Astrocyte (in vitro differentiated cells and primary cell): Measurements from ENCODE around the gene SAMD4A. TPM values are rescaled to one million over a fixed set of nuclear protein-coding genes. Genes with fewer than 3 reads are reported as not detected.

Experiments used
- DNase-seq: peaks from one replicate; pipeline ENCODE4 v3.0.0-alpha.2; 2010; ENCODE audit warnings: low read depth
- FAIRE-seq: peaks from 2 replicates; lab custom pipeline; 2011; peaks lifted over from hg19 to GRCh38; lab: Jason Lieb, UNC
- H2AFZ ChIP-seq: 2 replicates; pipeline ENCODE4 v1.6.0; 2012; ENCODE audit warnings: low read depth, low read length, inconsistent platforms
- H3K27ac ChIP-seq: 2 replicates; pipeline ENCODE4 v1.5.1; 2011; ENCODE audit warnings: low read depth, low read length, inconsistent platforms
- H3K27me3 ChIP-seq: 2 replicates; pipeline ENCODE4 v1.6.0; 2011; ENCODE audit warnings: low read length, inconsistent platforms; ENCODE audit not compliant: insufficient read depth
- H3K36me3 ChIP-seq: 2 replicates; pipeline ENCODE4 v1.5.1; 2011; ENCODE audit warnings: low read length, inconsistent platforms; ENCODE audit not compliant: insufficient read depth
- H3K4me1 ChIP-seq: 2 replicates; pipeline ENCODE4 v1.5.1; 2011; ENCODE audit warnings: low read length, inconsistent platforms; ENCODE audit not compliant: insufficient read depth
- H3K4me2 ChIP-seq: 2 replicates; pipeline ENCODE4 v1.6.0; 2012; ENCODE audit warnings: low read length, inconsistent platforms
- H3K4me3 ChIP-seq: 2 replicates; pipeline ENCODE4 v1.5.1; 2011; ENCODE audit warnings: low read depth, mild to moderate bottlenecking, low read length, inconsistent platforms; ENCODE audit not compliant: insufficient read depth
- H3K79me2 ChIP-seq: 2 replicates; pipeline ENCODE4 v1.6.0; 2012; ENCODE audit warnings: mild to moderate bottlenecking, low read length, inconsistent platforms; ENCODE audit not compliant: insufficient read depth
- H3K9ac ChIP-seq: 2 replicates; pipeline ENCODE4 v1.6.0; 2012; ENCODE audit warnings: mild to moderate bottlenecking, low read length, inconsistent platforms
- H3K9me3 ChIP-seq: 2 replicates; pipeline ENCODE4 v1.5.1; 2012; ENCODE audit warnings: low read depth, mild to moderate bottlenecking, low read length, inconsistent platforms; ENCODE audit not compliant: insufficient read depth
- H4K20me1 ChIP-seq: 2 replicates; pipeline ENCODE4 v1.6.0; 2012; ENCODE audit warnings: low read length, inconsistent platforms; ENCODE audit not compliant: insufficient read depth
- H3K27ac Mint-ChIP-seq: one replicate; pipeline ENCODE4 v1.8.0; 2021; ENCODE audit warnings: mild to moderate bottlenecking, mixed read lengths; ENCODE audit not compliant: unreplicated experiment
- H3K27me3 Mint-ChIP-seq: one replicate; pipeline ENCODE4 v1.8.0; 2021; ENCODE audit warnings: low read depth, mixed read lengths; ENCODE audit not compliant: unreplicated experiment
- H3K36me3 Mint-ChIP-seq: one replicate; pipeline ENCODE4 v1.8.0; 2021; ENCODE audit warnings: low read depth, mixed read lengths; ENCODE audit not compliant: unreplicated experiment
- H3K4me1 Mint-ChIP-seq: one replicate; pipeline ENCODE4 v1.8.0; 2021; ENCODE audit warnings: low read depth, mixed read lengths; ENCODE audit not compliant: unreplicated experiment
- H3K4me3 Mint-ChIP-seq: one replicate; pipeline ENCODE4 v1.8.0; 2021; ENCODE audit warnings: mild to moderate bottlenecking, moderate library complexity, mixed read lengths; ENCODE audit not compliant: unreplicated experiment
- H3K9me3 Mint-ChIP-seq: one replicate; pipeline ENCODE4 v1.8.0; 2021; ENCODE audit warnings: mild to moderate bottlenecking, mixed read lengths; ENCODE audit not compliant: unreplicated experiment
- CTCF ChIP-seq: IDR thresholded peaks from 2 replicates; pipeline ENCODE4 v1.5.1; 2011; ENCODE audit warnings: low read depth, mild to moderate bottlenecking, inconsistent platforms, low read length, moderate library complexity; ENCODE audit not compliant: insufficient read depth
- total RNA-seq: library from RNA; stranded (reverse); gene quantifications from 2 replicates; pipeline ENCODE4 v1.2.1, GENCODE V29; 2021

Gene SAMD4A
- total RNA-seq, 1 donor from 2014 or later, result 68.2 TPM

- Mint-ChIP-seq H3K36me3 (no peaks in the 10 kb centered on the region), H3K9me3 (peaks cover 4% of the 10 kb centered on the region), H3K4me3 (no peak overlapping the region), H3K27ac (no peak overlapping the region), H3K27me3 (no peaks in the 10 kb centered on the region), H3K4me1 (no peaks in the 10 kb centered on the region)
- no peaks in the 10 kb centered on the region for H3K27me3 ChIP-seq
- H3K27ac ChIP-seq, result no peak overlapping the region
- no peaks in the 10 kb centered on the region for H3K9me3 ChIP-seq
- FAIRE-seq, result no peak
- H3K4me3 ChIP-seq, result no peak overlapping the region
- H3K4me2 ChIP-seq, result no peak overlapping the region
- DNase-seq, result no peak
- TF ChIP-seq CTCF, result no peak
- no peak overlapping the region for H3K9ac ChIP-seq
- H2AFZ ChIP-seq, result no peak overlapping the region
- H3K79me2 ChIP-seq, result no peaks in the 10 kb centered on the region
- H3K36me3 ChIP-seq, result no peaks in the 10 kb centered on the region
- no peaks in the 10 kb centered on the region for H4K20me1 ChIP-seq
- H3K4me1 ChIP-seq, result no peaks in the 10 kb centered on the region
Observed at GRCh38 chr14:54840798-54841197, 273.9 kb downstream of the SAMD4A start.

Other genes with a start within 250 kb of the SAMD4A start
- 1.6 and 2.4 TPM in 2 replicates for gene CDKN3, start 170.1 kb upstream of the SAMD4A start, total RNA-seq
- gene CNIH1, start 125.8 kb upstream of the SAMD4A start, total RNA-seq, result 148 and 156 TPM in 2 replicates
- 69.4 and 73.4 TPM in 2 replicates for gene GMFB, start 78.1 kb upstream of the SAMD4A start, total RNA-seq
- 16.6 and 18.7 TPM in 2 replicates for gene CGRRF1, start 57.2 kb upstream of the SAMD4A start, total RNA-seq